Cardiac muscle cell (in vitro differentiated cells and primary cell): Measurements from ENCODE around the gene ELAPOR1. TPM values are rescaled to one million over a fixed set of nuclear protein-coding genes. Genes with fewer than 3 reads are reported as not detected.

Experiments used
- DNase-seq, 2 donors: peaks; one replicate each; pipeline versions ENCODE4 v3.0.0 to v3.0.0-alpha.2; 2010 to 2017; ENCODE audit warnings: low read depth in 1 of 2, low spot score in 1 of 2
- H3K27ac ChIP-seq: fragments of 200-600 bp; sonication (generic); 2 replicates; pipeline ENCODE4 v1.5.1; 2016
- H3K27me3 ChIP-seq: fragments of 200-600 bp; sonication (generic); 2 replicates; pipeline ENCODE4 v1.6.0; 2016; ENCODE audit warnings: control low read depth
- H3K36me3 ChIP-seq: fragments of 200-600 bp; sonication (generic); 2 replicates; pipeline ENCODE4 v1.5.1; 2016; ENCODE audit warnings: control low read depth
- H3K4me1 ChIP-seq: fragments of 200-600 bp; sonication (generic); 2 replicates; pipeline ENCODE4 v1.8.1; 2017; ENCODE audit warnings: low read depth, mild to moderate bottlenecking, mixed run types
- H3K4me3 ChIP-seq: fragments of 200-600 bp; sonication (generic); 2 replicates; pipeline ENCODE4 v1.5.1; 2016; ENCODE audit warnings: mild to moderate bottlenecking
- H3K9me3 ChIP-seq: fragments of 200-600 bp; sonication (generic); 2 replicates; pipeline ENCODE4 v1.5.1; 2017; ENCODE audit warnings: low read depth, mild to moderate bottlenecking, control low read depth
- CTCF ChIP-seq: IDR thresholded peaks from 2 replicates; pipeline ENCODE4 v1.5.1; 2012; ENCODE audit warnings: low read depth, mild to moderate bottlenecking, low read length
- polyA plus RNA-seq: library from polyadenylated mRNA; unstranded; fragments of >200 nt; fragmentation: Nextera tagmentation; extraction: Ambion mirVana; gene quantifications from 2 replicates; pipeline ENCODE4 v1.2.1, GENCODE V29; 2016
- total RNA-seq: library from RNA; depleted of rRNA; stranded (reverse); fragments of >200 nt; gene quantifications from 2 replicates; pipeline ENCODE4 v1.2.3, GENCODE V29; 2016

The ELAPOR1 gene
- total and polyA plus RNA-seq, 2 experiments from 2014 or later = not detected

- peaks cover 18% of the 10 kb centered on the region for H3K36me3 ChIP-seq
- H3K4me1 ChIP-seq = peaks cover 7% of the 10 kb centered on the region
Observed at GRCh38 chr1:109091839-109092193, 22.1 kb upstream of the ELAPOR1 start.

GRCh38 chr1:109094377-109094803, 19.5 kb upstream of the ELAPOR1 start:
- H3K36me3 ChIP-seq = peaks cover 18% of the 10 kb centered on the region
- no peak for DNase-seq

More at GRCh38 chr1:109091839-109092193, 22.1 kb upstream of the ELAPOR1 start:
- H3K9me3 ChIP-seq = no peaks in the 10 kb centered on the region
- peak overlapping the region; percentile 88 for H3K27ac ChIP-seq
- no peak for DNase-seq
- peak overlapping the region; percentile 71 for H3K4me3 ChIP-seq
- no peaks in the 10 kb centered on the region for H3K27me3 ChIP-seq
- no peak for TF ChIP-seq CTCF

GRCh38 chr1:109094871-109095270, 19.0 kb upstream of the ELAPOR1 start:
- no peak overlapping the region for H3K4me3 ChIP-seq
- no peak for TF ChIP-seq CTCF
- H3K36me3 ChIP-seq = peaks cover 18% of the 10 kb centered on the region
- peaks cover 7% of the 10 kb centered on the region for H3K4me1 ChIP-seq
- no peak for DNase-seq
- H3K27ac ChIP-seq = no peak overlapping the region
- no peaks in the 10 kb centered on the region for H3K27me3 ChIP-seq
- H3K9me3 ChIP-seq = no peaks in the 10 kb centered on the region

More at GRCh38 chr1:109094377-109094803, 19.5 kb upstream of the ELAPOR1 start:
- H3K4me1 ChIP-seq = peaks cover 7% of the 10 kb centered on the region
- H3K9me3 ChIP-seq = no peaks in the 10 kb centered on the region
- H3K27ac ChIP-seq = no peak overlapping the region
- no peak overlapping the region for H3K4me3 ChIP-seq
- no peaks in the 10 kb centered on the region for H3K27me3 ChIP-seq
- TF ChIP-seq CTCF = no peak

DNA sequence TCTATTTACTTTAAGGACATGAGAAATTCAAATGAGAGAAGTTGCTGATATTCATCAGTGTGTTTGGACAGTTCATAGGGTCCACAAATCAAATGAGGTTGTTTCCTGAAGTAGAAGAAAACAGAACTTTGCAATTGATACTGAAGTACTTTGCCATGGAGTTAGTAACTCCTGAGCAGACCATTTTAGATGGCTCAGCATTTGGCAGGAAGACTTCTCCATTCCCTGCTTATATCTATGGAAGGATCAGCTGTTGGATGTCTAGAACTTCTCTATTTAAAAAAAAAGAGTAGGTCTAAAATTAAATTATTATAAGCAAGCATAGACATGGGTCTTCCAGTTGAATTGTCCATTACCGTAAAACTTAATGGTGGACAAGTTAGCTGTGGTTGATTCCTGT, 18.3 kb upstream of the ELAPOR1 start:
- no peak for TF ChIP-seq CTCF
- Histone ChIP-seq H3K4me3 (no peak overlapping the region), H3K27ac (no peak overlapping the region), H3K9me3 (no peaks in the 10 kb centered on the region), H3K4me1 (peaks cover 7% of the 10 kb centered on the region), H3K36me3 (peaks cover 18% of the 10 kb centered on the region), H3K27me3 (no peaks in the 10 kb centered on the region)
- no peak for DNase-seq

GRCh38 chr1:109096120-109096519, 17.8 kb upstream of the ELAPOR1 start:
- Histone ChIP-seq H3K9me3 (no peaks in the 10 kb centered on the region), H3K36me3 (peaks cover 18% of the 10 kb centered on the region), H3K27me3 (no peaks in the 10 kb centered on the region), H3K4me3 (no peak overlapping the region), H3K4me1 (peaks cover 7% of the 10 kb centered on the region), H3K27ac (no peak overlapping the region)
- no peak for TF ChIP-seq CTCF
- no peak for DNase-seq
